PC-3 (cell line): ENCODE results near the gene SMPDL3B. TPM values are rescaled to one million over a fixed set of nuclear protein-coding genes. Genes with fewer than 3 reads are reported as not detected.

Experiments
- ATAC-seq: fragments of 200-7000 bp; cut with Tn5 transposase; 2 replicates; pipeline ENCODE4 v1.9.1; 2020; ENCODE audit warnings: mild to moderate bottlenecking, moderate library complexity
- BruUV-seq: library from RNA; stranded (reverse); fragments of 400-500 nt; replicated peaks from 2 replicates; lab custom pipeline; 2021; lab: Mats Ljungman, UMichigan
- CTCF ChIA-PET: fragments of 300-600 bp; sonication (Branson Sonifier 250); formaldehyde crosslinking; loops from one replicate; lab custom pipeline; 2022; ENCODE audit warnings: antibody characterized with exemption; lab: Charles Lee
- POLR2A ChIA-PET: fragments of 300-600 bp; sonication (Branson Sonifier 250); formaldehyde crosslinking; loops from one replicate; lab custom pipeline; 2022; ENCODE audit warnings: antibody characterized with exemption; ENCODE audit not compliant: unreplicated experiment; lab: Charles Lee
- DNase-seq: peaks from one replicate; pipeline ENCODE4 v3.0.0-alpha.2; 2015
- H2AFZ ChIP-seq: fragments of 300-600 bp; sonication (generic); 2 replicates; pipeline ENCODE4 v1.6.0; 2016; ENCODE audit warnings: antibody characterized with exemption, low read length
- H3F3A ChIP-seq: fragments of 300-600 bp; sonication (generic); one replicate; pipeline ENCODE4 v1.6.0; 2017; ENCODE audit warnings: antibody characterized with exemption, low read length, control low read depth, mild to moderate bottlenecking; ENCODE audit not compliant: unreplicated experiment
- H3K27ac ChIP-seq: fragments of 300-600 bp; sonication (generic); 2 replicates; pipeline ENCODE4 v1.5.1; 2016; ENCODE audit warnings: mild to moderate bottlenecking, low read length
- H3K27me3 ChIP-seq: fragments of 300-600 bp; sonication (generic); 2 replicates; pipeline ENCODE4 v1.6.1; 2016; ENCODE audit warnings: low read length, mixed read lengths
- H3K36me3 ChIP-seq: fragments of 300-600 bp; sonication (generic); 2 replicates; pipeline ENCODE4 v1.6.1; 2016; ENCODE audit warnings: low read depth, mixed run types, low read length, mixed read lengths
- H3K4me1 ChIP-seq: fragments of 300-600 bp; sonication (generic); 2 replicates; pipeline ENCODE4 v1.5.1; 2016; ENCODE audit warnings: low read length; ENCODE audit not compliant: insufficient read depth
- H3K4me2 ChIP-seq: fragments of 300-600 bp; sonication (generic); 2 replicates; pipeline ENCODE4 v1.6.0; 2016; ENCODE audit warnings: low read length
- H3K4me3 ChIP-seq: fragments of 300-600 bp; sonication (generic); 2 replicates; pipeline ENCODE4 v1.5.1; 2016; ENCODE audit warnings: mild to moderate bottlenecking, low read length, mixed read lengths
- H3K79me2 ChIP-seq: fragments of 300-600 bp; sonication (generic); 2 replicates; pipeline ENCODE4 v1.6.1; 2017; ENCODE audit warnings: low read length, mixed read lengths
- H3K9ac ChIP-seq: fragments of 300-600 bp; sonication (generic); 2 replicates; pipeline ENCODE4 v1.6.0; 2016; ENCODE audit warnings: mild to moderate bottlenecking, low read length
- H3K9me2 ChIP-seq: fragments of 300-600 bp; sonication (generic); replicated peaks from 2 replicates; pipeline ENCODE4 v1.6.1; 2016; ENCODE audit warnings: mixed run types, low read length, mixed read lengths
- H3K9me3 ChIP-seq: fragments of 300-600 bp; sonication (generic); 2 replicates; pipeline ENCODE4 v1.6.1; 2016; ENCODE audit warnings: low read length, mixed read lengths
- H4K20me1 ChIP-seq: fragments of 300-600 bp; sonication (generic); 2 replicates; pipeline ENCODE4 v1.6.1; 2016; ENCODE audit warnings: low read length, mixed read lengths
- CTCF ChIP-seq: fragments of 300-600 bp; sonication (generic); conservative IDR thresholded peaks from 2 replicates; pipeline ENCODE4 v1.5.1; 2017; ENCODE audit warnings: antibody characterized with exemption, low read depth, mild to moderate bottlenecking, low read length
- EZH2 ChIP-seq: fragments of 300-600 bp; sonication (generic); IDR thresholded peaks from one replicate; pipeline ENCODE4 v1.6.1; 2017; ENCODE audit warnings: antibody characterized with exemption, mild to moderate bottlenecking, low read length; ENCODE audit not compliant: unreplicated experiment
- EZH2phosphoT487 ChIP-seq: fragments of 300-600 bp; sonication (generic); IDR thresholded peaks from 2 replicates; pipeline ENCODE4 v1.6.1; 2018; ENCODE audit warnings: mild to moderate bottlenecking, antibody characterized with exemption, low read length, borderline replicate concordance
- intact Hi-C: fragments of 100-400 bp; cut with micrococcal nuclease; formaldehyde crosslinking; loops from 2 replicates; pipeline ENCODE4 v1.9.0; 2023
- total RNA-seq: library from RNA; depleted of rRNA; stranded (reverse); fragments of >200 nt; gene quantifications from 2 replicates; pipeline ENCODE4 v1.2.3, GENCODE V29; 2014

The SMPDL3B gene
- total RNA-seq, 1 experiment from 2014 or later = 19.6 TPM

- no peaks in the 10 kb centered on the region for H3F3A ChIP-seq
- no peaks in the 10 kb centered on the region for H3K4me1 ChIP-seq
- POLR2A ChIA-PET = no interaction called here
- H3K4me3 ChIP-seq = no peak overlapping the region
- no peak overlapping the region for H3K27ac ChIP-seq
- no peaks in the 10 kb centered on the region for H4K20me1 ChIP-seq
- TF ChIP-seq EZH2 = no peak
- TF ChIP-seq CTCF = no peak
- no peak for TF ChIP-seq EZH2phosphoT487
- H3K36me3 ChIP-seq = peaks cover 4% of the 10 kb centered on the region; the same call in 1 of the 2 replicates
- H3K27me3 ChIP-seq = no peaks in the 10 kb centered on the region
- H3K9me2 ChIP-seq = no peaks in the 10 kb centered on the region
- no peak overlapping the region for H2AFZ ChIP-seq
- intact Hi-C loops = no loop called here
- no peak overlapping the region for H3K4me2 ChIP-seq
- H3K79me2 ChIP-seq = no peaks in the 10 kb centered on the region
- CTCF ChIA-PET = no interaction called here
- no peak overlapping the region for H3K9ac ChIP-seq
- DNase-seq (no peak), ATAC-seq (no peak)
- no peaks in the 10 kb centered on the region for H3K9me3 ChIP-seq
- BruUV-seq = no TSS peak
Measured at GRCh38 chr1:27885621-27886352, 49.0 kb upstream of the SMPDL3B start.

- ChIA-PET POLR2A (no interaction called here), CTCF (no interaction called here)
- H3F3A ChIP-seq = no peaks in the 10 kb centered on the region
- no peak overlapping the region for H3K27ac ChIP-seq
- no peak overlapping the region for H3K9ac ChIP-seq
- H3K36me3 ChIP-seq = peaks cover 7% of the 10 kb centered on the region; the same call in 1 of the 2 replicates
- ATAC-seq = no peak
- H3K79me2 ChIP-seq = no peaks in the 10 kb centered on the region
- no peak for DNase-seq
- no peaks in the 10 kb centered on the region for H3K4me1 ChIP-seq
- no peak overlapping the region for H3K4me2 ChIP-seq
- intact Hi-C loops = no loop called here
- no peak for TF ChIP-seq EZH2
- TF ChIP-seq EZH2phosphoT487 = no peak
- no peak for TF ChIP-seq CTCF
- H3K27me3 ChIP-seq = no peaks in the 10 kb centered on the region
- H4K20me1 ChIP-seq = no peaks in the 10 kb centered on the region
- H2AFZ ChIP-seq = no peak overlapping the region
- BruUV-seq = no TSS peak
- no peaks in the 10 kb centered on the region for H3K9me2 ChIP-seq
- H3K9me3 ChIP-seq = no peaks in the 10 kb centered on the region
- no peak overlapping the region for H3K4me3 ChIP-seq
Measured at GRCh38 chr1:27886353-27886679, 48.5 kb upstream of the SMPDL3B start.

GRCh38 chr1:27886744-27887143 lies 48.1 kb upstream of the SMPDL3B start:
- no TSS peak for BruUV-seq
- Histone ChIP-seq H4K20me1 (no peaks in the 10 kb centered on the region), H3K27ac (no peak overlapping the region), H3F3A (no peaks in the 10 kb centered on the region), H3K27me3 (no peaks in the 10 kb centered on the region), H2AFZ (no peak overlapping the region), H3K9me2 (no peaks in the 10 kb centered on the region), H3K4me2 (no peak overlapping the region), H3K9ac (no peak overlapping the region), H3K9me3 (no peaks in the 10 kb centered on the region), H3K4me1 (no peaks in the 10 kb centered on the region), H3K36me3 (peaks cover 10% of the 10 kb centered on the region; the same call in 1 of the 2 replicates), H3K79me2 (no peaks in the 10 kb centered on the region), H3K4me3 (no peak overlapping the region)
- ChIA-PET POLR2A (no interaction called here), CTCF (no interaction called here)
- ATAC-seq (no peak), DNase-seq (no peak)
- intact Hi-C loops = no loop called here
- TF ChIP-seq EZH2 = no peak
- no peak for TF ChIP-seq CTCF
- TF ChIP-seq EZH2phosphoT487 = no peak
